ENCODE measurements around the gene ATXN10. TPM values are rescaled to one million over a fixed set of nuclear protein-coding genes. Genes with fewer than 3 reads are reported as not detected.

Gene ATXN10
- total and polyA plus RNA-seq, 2 of the 13 experiments (the other 11 are each of a cell fraction or from before 2014, with no cell fraction given) = 60.1 to 194 TPM

DNA sequence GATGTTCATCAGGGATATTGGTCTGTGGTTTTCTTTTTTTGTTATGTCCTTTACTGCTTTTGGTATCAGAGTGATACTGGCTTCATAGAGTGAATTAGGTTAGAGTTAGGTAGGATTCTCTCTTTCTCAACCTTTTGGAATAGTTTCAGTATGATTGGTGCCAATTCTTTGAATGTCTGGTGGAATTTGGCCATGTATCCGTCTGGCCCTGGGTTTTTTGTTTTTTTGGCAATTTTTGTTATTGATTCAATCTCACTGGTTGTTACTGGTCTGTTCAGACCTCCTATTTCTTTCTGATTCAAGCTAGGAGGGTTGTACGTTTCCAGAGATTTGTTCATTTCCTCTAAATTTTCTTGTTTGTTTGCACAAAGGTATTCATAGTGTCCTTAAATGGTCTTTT is 54.4 kb downstream of the ATXN10 start (continued):
- no peak for TF ChIP-seq PHF20 (CRISPR knock-in tag; IDR thresholded peaks at IDR 0.05)
- TF ChIP-seq, protein P1, sequence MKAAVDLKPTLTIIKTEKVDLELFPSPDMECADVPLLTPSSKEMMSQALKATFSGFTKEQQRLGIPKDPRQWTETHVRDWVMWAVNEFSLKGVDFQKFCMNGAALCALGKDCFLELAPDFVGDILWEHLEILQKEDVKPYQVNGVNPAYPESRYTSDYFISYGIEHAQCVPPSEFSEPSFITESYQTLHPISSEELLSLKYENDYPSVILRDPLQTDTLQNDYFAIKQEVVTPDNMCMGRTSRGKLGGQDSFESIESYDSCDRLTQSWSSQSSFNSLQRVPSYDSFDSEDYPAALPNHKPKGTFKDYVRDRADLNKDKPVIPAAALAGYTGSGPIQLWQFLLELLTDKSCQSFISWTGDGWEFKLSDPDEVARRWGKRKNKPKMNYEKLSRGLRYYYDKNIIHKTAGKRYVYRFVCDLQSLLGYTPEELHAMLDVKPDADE (CRISPR knock-in tag; IDR thresholded peaks at IDR 0.05) = no peak
- TF ChIP-seq, protein P2, sequence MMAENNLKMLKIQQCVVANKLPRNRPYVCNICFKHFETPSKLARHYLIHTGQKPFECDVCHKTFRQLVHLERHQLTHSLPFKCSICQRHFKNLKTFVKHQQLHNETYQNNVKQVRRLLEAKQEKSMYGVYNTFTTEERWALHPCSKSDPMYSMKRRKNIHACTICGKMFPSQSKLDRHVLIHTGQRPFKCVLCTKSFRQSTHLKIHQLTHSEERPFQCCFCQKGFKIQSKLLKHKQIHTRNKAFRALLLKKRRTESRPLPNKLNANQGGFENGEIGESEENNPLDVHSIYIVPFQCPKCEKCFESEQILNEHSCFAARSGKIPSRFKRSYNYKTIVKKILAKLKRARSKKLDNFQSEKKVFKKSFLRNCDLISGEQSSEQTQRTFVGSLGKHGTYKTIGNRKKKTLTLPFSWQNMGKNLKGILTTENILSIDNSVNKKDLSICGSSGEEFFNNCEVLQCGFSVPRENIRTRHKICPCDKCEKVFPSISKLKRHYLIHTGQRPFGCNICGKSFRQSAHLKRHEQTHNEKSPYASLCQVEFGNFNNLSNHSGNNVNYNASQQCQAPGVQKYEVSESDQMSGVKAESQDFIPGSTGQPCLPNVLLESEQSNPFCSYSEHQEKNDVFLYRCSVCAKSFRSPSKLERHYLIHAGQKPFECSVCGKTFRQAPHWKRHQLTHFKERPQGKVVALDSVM (CRISPR knock-in tag; IDR thresholded peaks at IDR 0.05) = no peak
- no peak for TF ChIP-seq PTBP1 (IDR thresholded peaks at IDR 0.05; ENCODE audit: low read depth, low read length, poor library complexity, severe bottlenecking)
- no peak for TF ChIP-seq CBX5 (CRISPR knock-in tag; IDR thresholded peaks at IDR 0.05; ENCODE audit: borderline replicate concordance)

DNA sequence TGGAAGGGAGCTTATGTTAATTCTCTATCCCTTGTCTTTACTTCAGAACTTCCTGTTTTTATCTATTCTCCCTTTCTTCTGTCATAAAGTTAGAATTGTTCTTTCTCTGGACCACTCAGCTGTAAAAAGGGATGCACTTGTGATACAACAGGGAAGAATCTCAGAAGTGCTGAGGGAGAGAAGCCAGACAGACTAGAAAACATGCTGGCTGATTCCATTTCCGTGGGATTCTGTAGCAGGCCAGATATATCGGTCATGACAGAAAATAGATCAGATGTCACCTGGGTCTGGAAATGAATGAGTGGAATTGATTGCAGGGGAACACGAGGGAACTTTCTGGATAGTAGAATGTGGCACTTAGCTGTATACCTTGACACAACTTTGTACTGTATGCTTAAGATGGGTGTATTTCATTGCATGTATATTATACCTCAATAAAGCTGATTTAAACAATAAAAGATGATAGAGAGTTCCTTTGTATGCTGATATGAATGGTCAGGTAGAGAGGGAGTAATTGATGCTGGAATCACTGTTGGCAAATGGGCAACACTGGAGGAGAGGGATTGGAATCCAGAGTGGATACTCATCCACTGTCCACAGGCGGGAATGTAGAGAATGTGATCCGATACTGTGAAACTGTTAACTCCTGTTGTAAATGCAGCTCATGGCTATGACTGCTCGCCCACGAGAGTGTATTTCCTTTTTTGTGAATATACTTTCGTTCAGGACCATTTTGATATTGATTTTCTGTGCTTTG is 59.6 kb downstream of the ATXN10 start:
- no peak for ATAC-seq
- CTCF ChIA-PET (ENCODE audit: low intra/inter-chr PET ratio, low total read pairs) = interaction anchor here (1.2 kb wide), 1 partner anchor 133 kb away, joined by 3 read pairs; no protein-coding TSS in a partner anchor

More for the DNA sequence above, 59.6 kb downstream of the ATXN10 start:
- FAIRE-seq (no peak), DNase-seq (ENCODE audit: low spot score) (no peak)
- in situ Hi-C loops (cut with HindIII; ENCODE audit: extremely low pct_ligation_motif_present, low pct_unique_long_range_greater_than_20kb) (no loop called here), intact Hi-C loops (cut with micrococcal nuclease; ENCODE audit: unreplicated experiment) (no loop called here)
- H4K20me1 ChIP-seq (ENCODE audit: insufficient read depth, low read length) = no peaks in the 10 kb centered on the region
- peaks cover 7 to 19% of the 10 kb centered on the region in 2 experiments for H3K36me3 ChIP-seq (replicated peaks in 1 of 2; ENCODE audit: control insufficient read depth in 1 of 2, insufficient read depth in 2 of 2, low read length in 2 of 2)
- H3K9ac ChIP-seq (ENCODE audit: insufficient read depth, low read depth, low read length) = no peak overlapping the region
- no peak overlapping the region for H3K4me2 ChIP-seq (ENCODE audit: low read depth, low read length)
- no peaks in the 10 kb centered on the region for H3K27me3 ChIP-seq (ENCODE audit: control insufficient read depth in 1 of 2, insufficient read depth in 2 of 2, low read length in 2 of 2)
- H3K9me3 ChIP-seq (ENCODE audit: low read length) = no peaks in the 10 kb centered on the region
- H3K4me1 ChIP-seq (ENCODE audit: insufficient read depth, low read length) = no peaks in the 10 kb centered on the region
- H3K79me2 ChIP-seq (ENCODE audit: insufficient read depth, low read length) = peaks cover 18% of the 10 kb centered on the region
- H3K27ac ChIP-seq (ENCODE audit: extremely low read length, insufficient read depth, low read length) = no peak overlapping the region
- TSS peak; percentile 24 for BruUV-seq (replicated peaks)
- TF ChIP-seq RBM22 (optimal IDR thresholded peaks at IDR 0.05; ENCODE audit: low read length) (peak; percentile 31), ARHGAP35 (CRISPR knock-in tag; IDR thresholded peaks at IDR 0.05; ENCODE audit: borderline replicate concordance) (no peak)
- POLR2A ChIA-PET = no interaction called here
- no peak overlapping the region for H3K4me3 ChIP-seq (replicated peaks in 1 of 3; ENCODE audit: insufficient read depth in 1 of 3, low read depth in 2 of 3, low read length in 3 of 3)
- no peak overlapping the region for H2AFZ ChIP-seq (ENCODE audit: low read length)
- 95% methylated on average over 8 of the region's 8 CpGs for WGBS (ENCODE audit: low lambda C conversion rate)

Data from HepG2 (cell line).